H9 (cell line): Measurements from ENCODE around the gene PARD3. TPM values are rescaled to one million over a fixed set of nuclear protein-coding genes. Genes with fewer than 3 reads are reported as not detected.

Source experiments
- DNase-seq: peaks from one replicate; pipeline ENCODE4 v3.0.0-alpha.2; 2017
- H2AFZ ChIP-seq: one replicate; pipeline ENCODE4 v1.6.1; 2013; ENCODE audit warnings: mild to moderate bottlenecking, low read length, control low read depth, moderate library complexity
- H2AK5ac ChIP-seq: 2 replicates; pipeline ENCODE4 v1.6.1; 2013; ENCODE audit warnings: low read length, control low read depth, mixed read lengths; ENCODE audit not compliant: insufficient read length
- H2BK120ac ChIP-seq: one replicate; pipeline ENCODE4 v1.6.1; 2013; ENCODE audit warnings: low read depth, mild to moderate bottlenecking, low read length, control low read depth, inconsistent platforms; ENCODE audit not compliant: poor library complexity, severe bottlenecking
- H2BK12ac ChIP-seq: 2 replicates; pipeline ENCODE4 v1.6.1; 2013; ENCODE audit warnings: low read length, control low read depth, mixed read lengths, low read depth; ENCODE audit not compliant: insufficient read length
- H2BK15ac ChIP-seq: 2 replicates; pipeline ENCODE4 v1.6.1; 2013; ENCODE audit warnings: low read depth, low read length, control low read depth
- H2BK20ac ChIP-seq: one replicate; pipeline ENCODE4 v1.6.1; 2013; ENCODE audit warnings: low read depth, mild to moderate bottlenecking, low read length, control low read depth, inconsistent platforms; ENCODE audit not compliant: poor library complexity, severe bottlenecking
- H2BK5ac ChIP-seq: 2 replicates; pipeline ENCODE4 v1.6.1; 2013; ENCODE audit warnings: low read length, control low read depth, mixed read lengths; ENCODE audit not compliant: insufficient read length
- H3K14ac ChIP-seq: 2 replicates; pipeline ENCODE4 v1.6.1; 2013; ENCODE audit warnings: low read length, control low read depth; ENCODE audit not compliant: insufficient read depth
- H3K18ac ChIP-seq: 2 replicates; pipeline ENCODE4 v1.6.1; 2013; ENCODE audit warnings: low read depth, mild to moderate bottlenecking, mixed read lengths, low read length, control low read depth; ENCODE audit not compliant: insufficient read length
- H3K23ac ChIP-seq: 2 replicates; pipeline ENCODE4 v1.6.1; 2013; ENCODE audit warnings: low read length, control low read depth, mixed read lengths, low read depth; ENCODE audit not compliant: insufficient read length
- H3K23me2 ChIP-seq: 2 replicates; pipeline ENCODE4 v1.6.1; 2013; ENCODE audit warnings: low read depth, mild to moderate bottlenecking, mixed read lengths, low read length, control low read depth; ENCODE audit not compliant: insufficient read length, poor library complexity, severe bottlenecking
- H3K27ac ChIP-seq: 2 replicates; pipeline ENCODE4 v1.5.1; 2013; ENCODE audit warnings: low read length, control low read depth, mixed read lengths, low read depth; ENCODE audit not compliant: insufficient read length
- H3K27me3 ChIP-seq: 2 replicates; pipeline ENCODE4 v1.6.1; 2013; ENCODE audit warnings: low read length, control low read depth, inconsistent platforms; ENCODE audit not compliant: insufficient read depth
- H3K4ac ChIP-seq: 2 replicates; pipeline ENCODE4 v1.6.1; 2013; ENCODE audit warnings: low read depth, mild to moderate bottlenecking, control low read depth, inconsistent platforms, low read length, moderate library complexity
- H3K4me1 ChIP-seq: 2 replicates; pipeline ENCODE4 v1.6.1; 2013; ENCODE audit warnings: low read length, control low read depth, inconsistent platforms; ENCODE audit not compliant: insufficient read depth
- H3K4me2 ChIP-seq: 2 replicates; pipeline ENCODE4 v1.6.1; 2013; ENCODE audit warnings: low read length, control low read depth, mixed read lengths; ENCODE audit not compliant: insufficient read length, insufficient read depth
- H3K56ac ChIP-seq: 2 replicates; pipeline ENCODE4 v1.6.1; 2013; ENCODE audit warnings: low read depth, mild to moderate bottlenecking, mixed read lengths, low read length, control low read depth; ENCODE audit not compliant: insufficient read length
- H3K79me1 ChIP-seq: 2 replicates; pipeline ENCODE4 v1.6.1; 2013; ENCODE audit warnings: low read depth, mild to moderate bottlenecking, moderate library complexity, low read length, control low read depth, inconsistent platforms; ENCODE audit not compliant: insufficient read depth, poor library complexity, severe bottlenecking
- H3K79me2 ChIP-seq: 2 replicates; pipeline ENCODE4 v1.6.1; 2013; ENCODE audit warnings: low read length, control low read depth, inconsistent platforms; ENCODE audit not compliant: insufficient read depth
- H3K9ac ChIP-seq: 2 replicates; pipeline ENCODE4 v1.6.1; 2013; ENCODE audit warnings: low read length, control low read depth, mixed read lengths; ENCODE audit not compliant: insufficient read length; ENCODE audit errors: extremely low read depth
- H3K9me3 ChIP-seq: one replicate; pipeline ENCODE4 v1.6.1; 2013; ENCODE audit warnings: low read depth, low read length, inconsistent platforms; ENCODE audit not compliant: control insufficient read depth
- H3T11ph ChIP-seq: one replicate; pipeline ENCODE4 v1.6.1; 2013; ENCODE audit warnings: mild to moderate bottlenecking, low read length, control low read depth, inconsistent platforms
- H4K20me1 ChIP-seq: one replicate; pipeline ENCODE4 v1.6.1; 2013; ENCODE audit not compliant: control insufficient read depth, insufficient read length, insufficient read depth
- H4K5ac ChIP-seq: 2 replicates; pipeline ENCODE4 v1.6.1; 2013; ENCODE audit warnings: low read depth, mild to moderate bottlenecking, mixed read lengths, low read length, control low read depth; ENCODE audit not compliant: insufficient read length
- H4K8ac ChIP-seq: replicated peaks from 2 replicates; pipeline ENCODE4 v1.6.1; 2013; ENCODE audit warnings: low read length, control low read depth, mixed read lengths, low read depth; ENCODE audit not compliant: insufficient read length
- H4K91ac ChIP-seq: 2 replicates; pipeline ENCODE4 v1.6.1; 2013; ENCODE audit warnings: low read depth, mild to moderate bottlenecking, moderate library complexity, mixed read lengths, low read length, control low read depth; ENCODE audit not compliant: insufficient read length
- H3K27ac Mint-ChIP-seq, 3 experiments: 2 replicates in 2 of 3; 3 replicates in 1 of 3; pipeline ENCODE4 v1.8.0; 2020 to 2021; ENCODE audit warnings: mixed read lengths in 3 of 3, mild to moderate bottlenecking in 1 of 3, moderate library complexity in 1 of 3
- H3K27me3 Mint-ChIP-seq: 2 replicates; pipeline ENCODE4 v1.8.0; 2021; ENCODE audit warnings: low read depth, mild to moderate bottlenecking, moderate library complexity, mixed read lengths
- H3K36me3 Mint-ChIP-seq, 3 experiments: 2 replicates in 2 of 3; 3 replicates in 1 of 3; pipeline ENCODE4 v1.8.0; 2020 to 2021; ENCODE audit warnings: low read depth in 3 of 3, mixed read lengths in 3 of 3; ENCODE audit not compliant: insufficient read depth in 1 of 3
- H3K4me1 Mint-ChIP-seq, 2 experiments: 2 replicates each; pipeline ENCODE4 v1.8.0; 2020; ENCODE audit warnings: mixed read lengths in 2 of 2
- H3K4me3 Mint-ChIP-seq, 2 experiments: 2 replicates in 1 of 2; 3 replicates in 1 of 2; pipeline ENCODE4 v1.8.0; 2020 to 2021; ENCODE audit warnings: mild to moderate bottlenecking in 2 of 2, mixed read lengths in 2 of 2, moderate library complexity in 1 of 2
- H3K9me3 Mint-ChIP-seq, 2 experiments: 2 replicates in 1 of 2; 3 replicates in 1 of 2; pipeline ENCODE4 v1.8.0; 2020; ENCODE audit warnings: mild to moderate bottlenecking in 2 of 2, mixed read lengths in 2 of 2, moderate library complexity in 1 of 2
- CTCF ChIP-seq: fragments of 200-600 bp; sonication (generic); conservative IDR thresholded peaks from 3 replicates; pipeline ENCODE4 v1.8.0; 2021; ENCODE audit warnings: antibody characterized with exemption, mild to moderate bottlenecking
- WGBS: extraction: QIAGEN DNeasy Blood & Tissue Kit; methylation state at CpG from one replicate; pipeline ENCODE4 v1.1.7; 2013; ENCODE audit warnings: missing lambda C conversion rate, low lambda C conversion rate, mixed read lengths; ENCODE audit not compliant: insufficient read length; ENCODE audit errors: extremely low coverage; 5-methylcytosine and 5-hydroxymethylcytosine counted together
- total RNA-seq: library from RNA; stranded (reverse); gene quantifications from 2 replicates; pipeline ENCODE4 v1.2.1, GENCODE V29; 2021

PARD3 gene
- total RNA-seq, 1 experiment from 2014 or later = 44.7 TPM

GRCh38 chr10:34627331-34627730 lies 187.8 kb downstream of the PARD3 start:
- no peaks in the 10 kb centered on the region for H3K9me3 Mint-ChIP-seq
- Histone ChIP-seq H2BK12ac (no peak overlapping the region), H4K91ac (no peak overlapping the region), H3K27me3 (no peaks in the 10 kb centered on the region), H3K79me1 (no peaks in the 10 kb centered on the region), H3K23me2 (no peaks in the 10 kb centered on the region), H3K18ac (no peak overlapping the region), H2BK15ac (no peak overlapping the region), H4K5ac (no peak overlapping the region), H3K4me2 (no peak overlapping the region), H3K9ac (no peak overlapping the region), H3K4me1 (no peaks in the 10 kb centered on the region; the same call in 1 of the 2 replicates), H2BK120ac (no peak overlapping the region), H2AFZ (no peak overlapping the region), H2BK20ac (no peak overlapping the region), H2AK5ac (no peak overlapping the region), H3K27ac (no peak overlapping the region), H3K9me3 (no peaks in the 10 kb centered on the region), H3T11ph (no peak overlapping the region), H3K23ac (no peak overlapping the region), H3K79me2 (peaks cover 2% of the 10 kb centered on the region; the same call in 1 of the 2 replicates), H2BK5ac (no peak overlapping the region), H3K56ac (no peak overlapping the region), H4K20me1 (no peaks in the 10 kb centered on the region), H4K8ac (no peak overlapping the region), H3K4ac (no peak overlapping the region), H3K14ac (no peak overlapping the region)
- TF ChIP-seq CTCF = no peak
- no peak overlapping the region for H3K4me3 Mint-ChIP-seq
- H3K4me1 Mint-ChIP-seq = peaks cover 14 to 15% of the 10 kb centered on the region in 2 experiments
- DNase-seq = no peak
- no peak overlapping the region for H3K27ac Mint-ChIP-seq
- WGBS = no CpG with 5 or more reads among the region's 6 CpGs
- no peaks in the 10 kb centered on the region; a peak in 1 of 7 replicates for H3K36me3 Mint-ChIP-seq
- no peaks in the 10 kb centered on the region for H3K27me3 Mint-ChIP-seq
